Smooth muscle cell of trachea (primary cell): ENCODE measurements around the gene KRTAP4-11. TPM values are rescaled to one million over a fixed set of nuclear protein-coding genes. Genes with fewer than 3 reads are reported as not detected.

Source experiments
- total RNA-seq: library from RNA; depleted of rRNA; stranded (reverse); fragments of >200 nt; gene quantifications from 2 replicates; pipeline ENCODE4 v1.2.1, GENCODE V29; 2014

Gene KRTAP4-11
- not detected in 2 replicates for total RNA-seq

DNA sequence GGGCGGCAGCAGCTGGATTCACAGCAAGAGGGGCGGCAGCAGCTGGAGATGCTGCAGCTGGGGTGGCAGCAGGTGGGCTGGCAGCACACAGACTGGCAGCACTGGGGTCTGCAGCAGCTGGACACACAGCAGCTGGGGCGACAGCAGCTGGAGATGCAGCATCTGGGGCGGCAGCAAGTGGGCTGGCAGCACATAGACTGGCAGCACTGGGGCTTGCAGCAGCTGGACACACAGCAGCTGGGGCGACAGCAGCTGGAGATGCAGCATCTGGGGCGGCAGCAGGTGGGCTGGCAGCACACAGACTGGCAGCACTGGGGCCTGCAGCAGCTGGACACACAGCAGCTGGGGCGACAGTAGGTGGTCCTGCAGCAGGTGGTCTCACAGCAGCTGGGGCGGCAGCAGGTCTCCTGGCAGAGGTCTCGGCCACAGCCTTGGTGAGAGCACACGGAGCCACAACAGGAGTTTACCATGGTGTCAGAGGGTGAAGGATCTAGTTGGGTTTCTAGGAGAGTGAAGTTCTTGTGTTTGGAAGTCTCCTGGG, at the start of gene KRTAP4-11:
KRTAP4-11 (minus strand) TSS at position 528 of the 541 bp plus-strand sequence; CDS start at position 470, 58 bp downstream.

DNA sequence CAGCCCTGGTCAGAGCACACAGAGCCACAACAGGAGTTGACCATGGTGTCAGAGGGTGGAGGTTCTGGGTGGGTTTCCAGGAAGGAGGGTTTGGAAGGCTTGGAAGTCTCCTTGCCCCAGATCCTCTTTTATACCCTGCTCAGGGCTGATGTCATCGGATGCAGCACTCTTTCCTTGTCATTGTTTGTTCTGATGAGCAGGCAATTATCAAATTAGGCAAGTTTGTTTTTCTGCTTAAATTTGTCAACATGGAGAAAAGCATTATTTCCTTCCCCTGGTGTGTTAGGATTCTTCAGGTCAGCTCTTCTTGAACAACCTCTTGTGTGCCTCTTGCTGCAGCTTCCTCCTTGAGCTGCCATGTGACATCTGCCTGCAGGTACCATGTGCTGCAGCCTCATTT, 42.5 kb upstream of the KRTAP4-11 start, which contains the start of gene KRTAP4-4:
KRTAP4-4 (minus strand) TSS at position 101 of the 400 bp plus-strand sequence; CDS start at position 44, 57 bp downstream.

DNA sequence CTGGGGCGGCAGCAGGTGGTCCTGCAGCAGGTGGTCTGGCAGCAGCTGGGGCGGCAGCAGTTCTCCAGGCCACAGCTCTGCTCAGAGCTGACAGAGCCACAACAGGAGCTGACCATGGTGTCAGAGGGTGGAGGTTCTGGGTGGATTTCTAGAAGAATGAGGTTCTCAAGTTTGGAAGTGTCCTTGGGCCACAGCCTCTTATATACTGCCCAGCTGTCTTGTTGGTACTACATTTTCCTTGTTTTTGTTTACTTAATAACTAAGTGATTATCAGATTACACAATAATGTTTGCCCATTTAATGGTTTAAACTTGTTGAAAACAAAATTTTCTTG, 31.4 kb upstream of the KRTAP4-11 start, which contains the start of gene KRTAP4-5:
KRTAP4-5 (minus strand) TSS at position 174 of the 334 bp plus-strand sequence; CDS start at position 116, 58 bp downstream.

DNA sequence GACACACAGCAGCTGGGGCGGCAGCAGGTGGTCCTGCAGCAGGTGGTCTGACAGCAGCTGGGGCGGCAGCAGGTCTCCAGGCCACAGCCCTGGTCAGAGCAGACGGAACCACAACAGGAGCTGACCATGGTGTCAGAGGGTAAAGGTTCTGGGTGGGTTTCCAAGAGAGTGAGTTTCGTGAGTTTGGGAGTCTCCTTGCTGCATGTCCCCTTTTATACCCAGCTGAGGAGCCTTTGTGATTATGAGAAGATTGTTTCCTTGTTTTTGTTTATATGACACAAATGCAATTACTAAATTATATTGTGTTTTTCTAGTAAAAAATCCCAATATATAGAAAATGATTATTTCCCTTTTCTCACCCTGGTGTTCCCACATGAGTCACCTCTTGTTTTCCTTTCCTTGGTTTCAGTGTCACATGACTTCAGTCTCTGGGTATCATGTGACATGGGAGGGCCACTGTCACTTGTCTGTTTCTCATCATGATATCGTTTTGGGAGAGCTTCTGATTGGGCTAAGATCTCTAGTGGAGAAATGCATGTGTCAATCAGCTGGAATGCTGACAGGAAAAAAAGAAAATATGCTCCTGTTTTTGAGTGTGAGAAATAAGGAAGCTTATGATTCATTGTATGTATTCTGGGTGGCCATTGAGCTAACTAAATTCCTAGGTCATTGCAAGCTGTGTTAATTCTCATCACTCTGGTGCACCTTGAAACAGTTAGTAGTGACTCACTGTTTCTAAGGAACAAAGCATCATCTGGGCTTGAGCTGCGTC, 22.4 kb upstream of the KRTAP4-11 start, which contains the start of gene KRTAP4-6:
KRTAP4-6 (minus strand) TSS at position 185 of the 772 bp plus-strand sequence; CDS start at position 128, 57 bp downstream.

DNA sequence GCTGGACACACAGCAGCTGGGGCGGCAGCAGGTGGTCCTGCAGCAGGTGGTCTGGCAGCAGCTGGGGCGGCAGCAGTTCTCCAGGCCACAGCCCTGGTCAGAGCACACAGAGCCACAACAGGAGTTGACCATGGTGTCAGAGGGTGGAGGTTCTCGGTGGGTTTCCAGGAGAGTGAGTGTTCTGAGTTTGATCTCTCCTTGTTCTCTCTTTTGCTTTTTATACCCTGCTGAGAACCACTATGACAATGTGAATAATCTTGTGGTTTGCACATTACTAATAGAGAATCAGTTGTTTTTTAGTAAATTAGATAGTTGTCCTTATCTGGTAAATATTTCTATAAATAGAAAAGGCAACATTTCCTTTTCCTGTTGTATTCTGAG, 5.8 kb upstream of the KRTAP4-11 start, which contains the start of gene KRTAP4-12:
KRTAP4-12 (minus strand) TSS at position 192 of the 381 bp plus-strand sequence; CDS start at position 132, 60 bp downstream.

DNA sequence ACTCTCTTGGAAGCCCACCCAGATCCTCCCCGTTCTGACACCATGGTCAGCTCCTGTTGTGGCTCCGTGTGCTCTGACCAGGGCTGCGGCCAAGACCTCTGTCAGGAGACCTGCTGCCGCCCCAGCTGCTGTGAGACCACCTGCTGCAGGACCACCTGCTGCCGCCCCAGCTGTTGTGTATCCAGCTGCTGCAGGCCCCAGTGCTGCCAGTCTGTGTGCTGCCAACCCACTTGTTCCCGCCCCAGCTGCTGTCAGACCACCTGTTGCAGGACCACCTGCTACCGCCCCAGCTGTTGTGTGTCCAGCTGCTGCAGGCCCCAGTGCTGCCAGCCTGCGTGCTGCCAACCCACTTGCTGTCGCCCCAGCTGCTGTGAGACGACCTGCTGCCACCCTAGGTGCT, 12.8 kb downstream of the KRTAP4-11 start, which contains the start of gene KRTAP4-9:
KRTAP4-9 (plus strand) TSS at position 43 of the 400 bp plus-strand sequence; CDS start at position 43, 0 bp downstream.

DNA sequence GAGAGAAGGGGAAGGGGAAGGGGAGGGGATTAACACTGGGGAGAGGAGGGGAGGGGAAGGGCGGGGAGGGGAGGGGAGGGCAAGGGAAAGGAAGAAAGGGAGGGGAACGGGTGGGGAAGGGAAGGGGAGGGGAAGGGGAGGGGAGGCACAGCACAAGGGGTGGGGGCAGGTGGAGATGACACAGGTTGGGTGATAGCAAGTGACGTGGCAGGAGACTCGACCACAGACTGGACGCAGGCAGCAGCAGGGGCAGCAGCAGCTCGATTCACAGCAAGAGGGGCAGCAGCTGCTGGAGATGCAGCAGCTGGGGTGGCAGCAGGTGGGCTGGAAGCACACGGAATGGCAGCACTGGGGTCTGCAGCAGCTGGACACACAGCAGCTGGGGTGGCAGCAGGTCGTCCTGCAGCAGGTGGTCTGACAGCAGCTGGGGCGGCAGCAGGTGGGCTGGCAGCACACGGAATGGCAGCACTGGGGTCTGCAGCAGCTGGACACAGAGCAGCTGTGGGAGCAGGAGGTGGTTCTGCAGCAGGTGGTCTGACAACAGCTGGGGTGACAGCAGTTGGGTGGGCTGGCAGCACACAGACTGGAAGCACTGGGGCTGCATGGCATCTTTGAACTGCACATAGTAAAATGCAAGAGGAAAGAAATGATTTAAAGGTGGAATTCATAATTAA, 16.4 kb downstream of the KRTAP4-11 start, which contains the start of gene KRTAP4-16:
KRTAP4-16 (minus strand) TSS at position 624 of the 674 bp plus-strand sequence; CDS start at position 624, 0 bp downstream.

DNA sequence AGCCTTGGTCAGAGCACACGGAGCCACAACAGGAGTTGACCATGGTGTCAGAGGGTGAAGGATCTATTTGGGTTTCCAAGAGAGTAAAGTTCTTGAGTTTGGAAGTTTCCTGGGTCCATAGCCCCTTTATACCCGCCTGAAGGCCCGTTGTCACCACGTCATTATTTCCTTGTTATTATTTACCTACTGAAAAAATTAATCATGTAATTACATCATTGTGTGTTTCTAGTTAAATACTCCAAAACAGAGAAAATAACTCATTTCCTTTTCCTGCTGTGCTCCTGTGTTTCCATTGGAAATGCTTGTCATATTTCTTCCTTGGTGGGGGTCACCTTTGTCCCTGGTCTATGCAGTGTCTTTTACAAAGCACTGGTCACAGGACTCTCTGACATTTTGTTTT, 20.1 kb downstream of the KRTAP4-11 start, which contains the start of gene KRTAP4-8:
KRTAP4-8 (minus strand) TSS at position 101 of the 400 bp plus-strand sequence; CDS start at position 43, 58 bp downstream.

DNA sequence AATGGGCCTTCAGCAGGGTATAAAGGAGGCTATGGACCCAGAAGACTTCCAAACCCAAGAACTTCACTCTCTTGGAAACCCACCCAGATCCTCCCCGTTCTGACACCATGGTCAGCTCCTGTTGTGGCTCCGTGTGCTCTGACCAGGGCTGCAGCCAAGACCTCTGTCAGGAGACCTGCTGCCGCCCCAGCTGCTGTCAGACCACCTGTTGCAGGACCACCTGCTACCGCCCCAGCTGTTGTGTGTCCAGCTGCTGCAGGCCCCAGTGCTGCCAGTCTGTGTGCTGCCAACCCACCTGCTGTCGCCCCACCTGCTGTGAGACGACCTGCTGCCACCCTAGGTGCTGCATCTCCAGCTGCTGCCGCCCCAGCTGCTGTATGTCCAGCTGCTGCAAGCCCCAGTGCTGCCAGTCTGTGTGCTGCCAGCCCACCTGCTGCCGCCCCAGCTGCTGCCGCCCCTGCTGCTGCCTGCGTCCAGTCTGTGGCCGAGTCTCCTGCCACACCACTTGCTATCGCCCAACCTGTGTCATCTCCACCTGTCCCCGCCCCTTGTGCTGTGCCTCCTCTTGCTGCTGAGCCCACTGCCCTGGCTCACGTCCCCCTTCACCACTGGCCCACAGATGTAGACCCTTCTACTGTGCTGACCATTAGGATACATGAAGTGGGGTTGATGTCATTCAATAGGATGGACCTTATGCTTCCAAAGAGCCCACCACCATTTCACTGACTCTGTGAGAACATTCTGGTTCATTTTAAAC, 33.9 kb downstream of the KRTAP4-11 start, which contains the start of gene KRTAP4-7:
KRTAP4-7 (plus strand) TSS at position 51 of the 757 bp plus-strand sequence; CDS start at position 108, 57 bp downstream.

Other genes with a start within 250 kb of the KRTAP4-11 start
- not detected in 2 replicates for gene KRT20, start 233.1 kb downstream of the KRTAP4-11 start, total RNA-seq
- 0.17 and 0.87 TPM in 2 replicates for gene KRT23, start 180.7 kb downstream of the KRTAP4-11 start, total RNA-seq
- gene KRT39, start 151.4 kb downstream of the KRTAP4-11 start, total RNA-seq = not detected in 2 replicates
- gene KRT40, start 134.0 kb downstream of the KRTAP4-11 start, total RNA-seq = not detected in 2 replicates
- not detected in 2 replicates for gene KRTAP3-3, start 124.2 kb downstream of the KRTAP4-11 start, total RNA-seq
- gene KRTAP3-2, start 118.5 kb downstream of the KRTAP4-11 start, total RNA-seq = not detected in 2 replicates
- gene KRTAP3-1, start 109.2 kb downstream of the KRTAP4-11 start, total RNA-seq = not detected in 2 replicates
- gene KRTAP1-5, start 91.2 kb downstream of the KRTAP4-11 start, total RNA-seq = 2.2 TPM in 1 of 2 replicates, not detected in the other
- not detected in 2 replicates for gene KRTAP1-4, start 88.2 kb downstream of the KRTAP4-11 start, total RNA-seq
- not detected in 2 replicates for gene KRTAP1-3, start 83.5 kb downstream of the KRTAP4-11 start, total RNA-seq
- not detected in 2 replicates for gene KRTAP1-1, start 76.9 kb downstream of the KRTAP4-11 start, total RNA-seq
- gene KRTAP2-1, start 71.1 kb downstream of the KRTAP4-11 start, total RNA-seq = not detected in 2 replicates
- not detected in 2 replicates for gene KRTAP2-2, start 63.1 kb downstream of the KRTAP4-11 start, total RNA-seq
- not detected in 2 replicates for gene KRTAP2-3, start 58.3 kb downstream of the KRTAP4-11 start, total RNA-seq
- gene KRTAP2-4, start 52.5 kb downstream of the KRTAP4-11 start, total RNA-seq = not detected in 2 replicates
- not detected in 2 replicates for gene KRTAP4-7, start 34.2 kb downstream of the KRTAP4-11 start, total RNA-seq
- gene KRTAP4-8, start 20.2 kb downstream of the KRTAP4-11 start, total RNA-seq = not detected in 2 replicates
- not detected in 2 replicates for gene KRTAP4-16, start 16.2 kb downstream of the KRTAP4-11 start, total RNA-seq
- gene KRTAP4-9, start 13.0 kb downstream of the KRTAP4-11 start, total RNA-seq = not detected in 2 replicates
- gene KRTAP4-12, start 5.8 kb upstream of the KRTAP4-11 start, total RNA-seq = not detected in 2 replicates
- not detected in 2 replicates for gene KRTAP4-6, start 22.2 kb upstream of the KRTAP4-11 start, total RNA-seq
- not detected in 2 replicates for gene KRTAP4-5, start 31.5 kb upstream of the KRTAP4-11 start, total RNA-seq
- gene KRTAP4-4, start 42.4 kb upstream of the KRTAP4-11 start, total RNA-seq = not detected in 2 replicates
- not detected in 2 replicates for gene KRTAP4-3, start 49.8 kb upstream of the KRTAP4-11 start, total RNA-seq
- gene KRTAP4-2, start 59.8 kb upstream of the KRTAP4-11 start, total RNA-seq = not detected in 2 replicates
- gene KRTAP4-1, start 66.5 kb upstream of the KRTAP4-11 start, total RNA-seq = not detected in 2 replicates
- not detected in 2 replicates for gene KRTAP9-1, start 71.5 kb upstream of the KRTAP4-11 start, total RNA-seq
- gene KRTAP9-2, start 108.3 kb upstream of the KRTAP4-11 start, total RNA-seq = not detected in 2 replicates
- not detected in 2 replicates for gene KRTAP9-3, start 114.1 kb upstream of the KRTAP4-11 start, total RNA-seq
- gene KRTAP9-8, start 119.6 kb upstream of the KRTAP4-11 start, total RNA-seq = not detected in 2 replicates
- gene KRTAP9-4, start 131.3 kb upstream of the KRTAP4-11 start, total RNA-seq = not detected in 2 replicates
- not detected in 2 replicates for gene KRTAP9-9, start 137.0 kb upstream of the KRTAP4-11 start, total RNA-seq
- gene KRTAP9-6, start 147.0 kb upstream of the KRTAP4-11 start, total RNA-seq = not detected in 2 replicates
- gene KRTAP9-7, start 157.3 kb upstream of the KRTAP4-11 start, total RNA-seq = not detected in 2 replicates
- gene KRTAP29-1, start 184.5 kb upstream of the KRTAP4-11 start, total RNA-seq = not detected in 2 replicates
- not detected in 2 replicates for gene KRTAP16-1, start 190.9 kb upstream of the KRTAP4-11 start, total RNA-seq
- gene KRTAP17-1, start 197.3 kb upstream of the KRTAP4-11 start, total RNA-seq = not detected in 2 replicates
- not detected in 2 replicates for gene KRT33A, start 232.5 kb upstream of the KRTAP4-11 start, total RNA-seq